Tibial artery (tissue), 4 donors: ENCODE data around the gene ARFGAP3.
"Not testable (repeated sequence)": the region's sequence is repeated elsewhere in the genome, so short reads cannot be mapped to it uniquely, and the experiment has no call there.

ENCODE experiments used
- DNase-seq, 2 donors: peaks; one replicate each; pipeline ENCODE4 v3.0.0-alpha.2; 2019
- H3K27ac ChIP-seq, 2 donors: fragments of 200-600 bp; sonication (generic) in 1 of 2; 1 replicate in 1 of 2; 2 replicates in 1 of 2; pipeline ENCODE4 v1.5.1; 2018 to 2019; ENCODE audit warnings: mild to moderate bottlenecking in 1 of 2
- H3K27me3 ChIP-seq, 2 donors: fragments of 200-600 bp; sonication (generic) in 1 of 2; one replicate each; pipeline versions ENCODE4 v1.5.1 to v1.6.0; 2016 to 2019
- H3K36me3 ChIP-seq, 3 donors: fragments of 200-600 bp; sonication (generic) in 2 of 3; one replicate each; pipeline ENCODE4 v1.5.1; 2016 to 2019; ENCODE audit warnings: mild to moderate bottlenecking in 2 of 3
- H3K4me1 ChIP-seq, 4 donors: fragments of 200-600 bp; sonication (generic) in 2 of 4; 1 replicate in 3 of 4; 2 replicates in 1 of 4; pipeline ENCODE4 v1.5.1; 2016 to 2019
- H3K4me3 ChIP-seq, 2 donors: fragments of 200-600 bp; sonication (generic) in 1 of 2; 1 replicate in 1 of 2; 2 replicates in 1 of 2; pipeline ENCODE4 v1.5.1; 2018 to 2019; ENCODE audit warnings: mild to moderate bottlenecking in 2 of 2
- H3K9me3 ChIP-seq, 3 donors: fragments of 200-600 bp; sonication (generic) in 1 of 3; one replicate each; pipeline ENCODE4 v1.5.1; 2016 to 2019
- CTCF ChIP-seq, 2 experiments: fragments of 200-600 bp in 1 of 2; fragments of 450-650 bp in 1 of 2; IDR thresholded peaks; one replicate each; pipeline ENCODE4 v1.5.1; 2017 to 2019; ENCODE audit warnings: antibody characterized with exemption in 2 of 2, mild to moderate bottlenecking in 1 of 2, moderate library complexity in 1 of 2
- intact Hi-C: fragments of 100-400 bp; cut with DNase I; formaldehyde crosslinking; loops from one replicate; pipeline ENCODE4 v1.15.0; 2023; ENCODE audit warnings: low total_unique reads

ARFGAP3 gene

GRCh38 chr22:42763965-42764480 is 93.0 kb downstream of the ARFGAP3 start:
- intact Hi-C loops = no loop called here
- peaks cover 0 to 2% of the 10 kb centered on the region in 2 donors for H3K27me3 ChIP-seq
- H3K27ac ChIP-seq = no peak overlapping the region
- no peaks in the 10 kb centered on the region for H3K9me3 ChIP-seq
- no peaks in the 10 kb centered on the region for H3K4me1 ChIP-seq
- no peaks in the 10 kb centered on the region for H3K36me3 ChIP-seq
- no peak for DNase-seq
- no peak for TF ChIP-seq CTCF (IDR thresholded peaks at IDR 0.05)
- H3K4me3 ChIP-seq = no peak overlapping the region

DNA sequence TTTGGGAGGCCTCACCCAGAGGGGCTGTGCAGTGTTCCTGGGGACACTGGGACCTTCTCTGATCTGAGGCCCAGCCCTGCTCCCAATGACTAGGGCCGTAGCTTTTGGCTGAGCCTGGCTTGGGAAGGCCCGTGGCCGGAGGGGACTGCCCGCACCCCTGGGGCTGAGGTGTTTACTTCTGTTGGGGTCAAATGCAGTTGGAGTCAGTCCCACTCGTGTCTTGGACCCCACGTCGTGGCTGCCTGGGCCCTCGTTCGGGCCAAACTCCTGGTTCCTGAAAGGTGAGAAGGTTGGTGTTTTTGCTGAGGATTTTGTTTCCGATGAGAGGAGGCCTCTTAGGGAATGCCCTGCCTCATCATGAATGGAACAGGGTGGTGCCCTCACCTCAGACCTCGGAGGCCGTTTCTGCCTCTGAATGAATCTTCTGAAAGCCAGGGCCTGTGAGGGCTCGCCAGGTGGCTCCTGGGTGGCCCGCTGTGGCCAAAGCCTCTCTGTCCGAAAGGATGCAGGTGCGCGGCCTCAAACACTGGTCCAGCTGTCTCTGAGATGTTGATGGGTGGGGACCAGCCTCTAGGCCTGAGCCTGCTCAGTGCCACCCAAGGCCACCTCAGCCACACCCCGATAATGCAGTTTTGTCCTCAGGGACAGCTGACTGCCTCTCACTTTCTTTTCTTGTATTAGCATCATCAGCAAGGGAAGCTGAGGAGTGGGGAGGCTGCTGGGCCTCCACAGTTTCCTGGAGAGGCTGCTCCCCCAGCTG is 96.1 kb downstream of the ARFGAP3 start:
- Histone ChIP-seq H3K4me3 (no peak overlapping the region), H3K36me3 (no peaks in the 10 kb centered on the region), H3K27ac (no peak overlapping the region), H3K27me3 (peaks cover 0 to 3% of the 10 kb centered on the region in 2 donors), H3K9me3 (no peaks in the 10 kb centered on the region), H3K4me1 (peaks cover 0 to 2% (median 0%) of the 10 kb centered on the region in 4 donors)
- intact Hi-C loops = no loop called here
- no peak for DNase-seq
- TF ChIP-seq CTCF (IDR thresholded peaks at IDR 0.05) = no peak

DNA sequence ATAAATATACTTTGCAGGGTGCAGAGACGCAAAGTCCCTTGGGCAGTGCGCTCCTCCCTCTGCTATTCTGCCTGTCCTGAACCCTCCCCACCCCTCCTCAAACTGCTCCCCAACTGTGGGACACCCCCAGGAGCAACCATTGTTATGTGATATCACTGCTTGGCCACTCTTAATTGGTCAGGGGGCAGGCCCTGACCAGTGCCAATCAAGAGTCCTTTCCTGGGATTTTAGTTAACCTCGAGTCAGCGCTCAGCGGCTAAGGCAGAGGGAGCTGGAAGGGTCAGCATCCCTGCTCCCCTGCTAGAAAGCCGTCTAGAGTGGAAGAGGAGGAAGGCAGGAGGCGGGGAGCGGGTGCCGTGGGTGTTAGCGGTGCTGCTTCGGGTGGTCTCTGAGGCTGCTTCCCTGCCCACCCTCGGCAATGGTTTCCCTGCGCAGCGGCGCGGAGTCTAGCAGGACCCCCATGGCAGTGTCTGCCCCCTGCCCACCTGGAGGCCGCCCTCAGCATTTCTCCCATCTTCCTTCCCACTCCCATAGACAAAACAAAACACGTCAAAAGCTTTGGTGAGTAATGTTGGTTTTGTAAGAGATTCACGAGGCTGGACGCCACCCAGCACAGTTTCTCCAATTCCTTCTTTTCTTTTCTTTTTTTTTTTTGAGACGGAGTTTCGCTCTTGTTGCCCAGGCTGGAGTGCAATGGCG is 98.0 kb downstream of the ARFGAP3 start:
- no peaks in the 10 kb centered on the region for H3K9me3 ChIP-seq
- peak in 1 of 2 donors; percentile 37 for DNase-seq
- H3K36me3 ChIP-seq = no peaks in the 10 kb centered on the region
- peaks cover 0 to 17% (median 0%) of the 10 kb centered on the region in 4 donors for H3K4me1 ChIP-seq
- no peak overlapping the region for H3K4me3 ChIP-seq
- no peak overlapping the region for H3K27ac ChIP-seq
- H3K27me3 ChIP-seq = peaks cover 0 to 3% of the 10 kb centered on the region in 2 donors
- intact Hi-C loops = no loop called here
- no peak for TF ChIP-seq CTCF (IDR thresholded peaks at IDR 0.05)

DNA sequence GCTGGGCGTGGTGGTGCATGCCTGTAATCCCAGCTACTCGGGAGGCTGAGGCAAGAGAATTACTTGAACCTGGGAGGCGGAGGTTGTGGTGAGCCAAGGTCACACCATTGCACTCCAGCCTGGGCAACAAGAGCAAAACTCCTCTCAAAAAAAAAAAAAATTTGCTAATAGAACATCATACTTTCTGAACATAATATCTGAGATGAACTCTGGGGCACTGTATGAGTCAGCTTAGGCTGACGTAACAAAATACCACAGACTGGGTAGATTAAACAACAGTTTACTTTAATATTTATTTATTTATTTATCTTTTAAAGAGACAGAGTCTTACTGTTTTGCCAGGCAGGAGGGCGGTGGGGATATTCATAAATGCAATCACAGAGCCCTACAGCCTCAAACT is 101.5 kb downstream of the ARFGAP3 start:
- peaks cover 0 to 25% (median 0%) of the 10 kb centered on the region in 4 donors for H3K4me1 ChIP-seq
- intact Hi-C loops, H3K27ac ChIP-seq, H3K9me3 ChIP-seq, H3K36me3 ChIP-seq, H3K4me3 ChIP-seq, DNase-seq, H3K27me3 ChIP-seq: not testable (repeated sequence)

- DNase-seq, H3K4me3 ChIP-seq, intact Hi-C loops, H3K27ac ChIP-seq, H3K36me3 ChIP-seq, H3K27me3 ChIP-seq, H3K9me3 ChIP-seq: not testable (repeated sequence)
- H3K4me1 ChIP-seq = peaks cover 0 to 25% (median 0%) of the 10 kb centered on the region in 4 donors
Observed at GRCh38 chr22:42755121-42755520, 102.0 kb downstream of the ARFGAP3 start.

GRCh38 chr22:42754658-42755057 is 102.4 kb downstream of the ARFGAP3 start:
- peaks cover 0 to 25% (median 0%) of the 10 kb centered on the region in 4 donors for H3K4me1 ChIP-seq
- no peak for TF ChIP-seq CTCF (IDR thresholded peaks at IDR 0.05)
- H3K4me3 ChIP-seq = no peak overlapping the region
- H3K36me3 ChIP-seq = no peaks in the 10 kb centered on the region
- H3K27ac ChIP-seq = no peak overlapping the region
- no peaks in the 10 kb centered on the region for H3K9me3 ChIP-seq
- no peak for DNase-seq
- peaks cover 0 to 3% of the 10 kb centered on the region in 2 donors for H3K27me3 ChIP-seq
- intact Hi-C loops = no loop called here
